HG02981 (cell line): ENCODE measurements around the gene PPM1J.
"Not testable (repeated sequence)": the region's sequence is repeated elsewhere in the genome, so short reads cannot be mapped to it uniquely, and the experiment has no call there.

Experiments
- ATAC-seq: cut with Tn5 transposase; IDR thresholded peaks from one replicate; pipeline ENCODE4 v1.9.1; 2021; ENCODE audit warnings: mild to moderate bottlenecking, moderate library complexity; ENCODE audit not compliant: unreplicated experiment

The PPM1J gene

GRCh38 chr1:112721966-112722524 is 6.9 kb upstream of the PPM1J start:
- ATAC-seq: no peak

GRCh38 chr1:112721294-112721693 is 6.2 kb upstream of the PPM1J start:
- ATAC-seq: not testable (repeated sequence)

GRCh38 chr1:112720800-112721199 is 5.7 kb upstream of the PPM1J start:
- ATAC-seq: no peak

- ATAC-seq: no peak
Measured at GRCh38 chr1:112719706-112720105, 4.6 kb upstream of the PPM1J start.

GRCh38 chr1:112718691-112719418 is 3.7 kb upstream of the PPM1J start:
- no peak for ATAC-seq

- no peak for ATAC-seq
Measured at GRCh38 chr1:112717263-112717873, 2.2 kb upstream of the PPM1J start.

- peak; percentile 27 for ATAC-seq
Measured at GRCh38 chr1:112716133-112716720, 1.1 kb upstream of the PPM1J start.

GRCh38 chr1:112714313-112715263 is 544 bp downstream of the PPM1J start:
- peak; percentile 19 for ATAC-seq

- peak; percentile 29 for ATAC-seq
Measured at GRCh38 chr1:112713466-112714312, 1.4 kb downstream of the PPM1J start.

GRCh38 chr1:112712701-112713128 is 2.4 kb downstream of the PPM1J start:
- no peak for ATAC-seq

GRCh38 chr1:112712191-112712590 is 2.9 kb downstream of the PPM1J start:
- ATAC-seq: no peak

GRCh38 chr1:112711670-112712069 is 3.5 kb downstream of the PPM1J start:
- no peak for ATAC-seq

- ATAC-seq: no peak
Measured at GRCh38 chr1:112711041-112711440, 4.1 kb downstream of the PPM1J start.

GRCh38 chr1:112710586-112710985 is 4.5 kb downstream of the PPM1J start:
- no peak for ATAC-seq

GRCh38 chr1:112710159-112710558 is 5.0 kb downstream of the PPM1J start:
- ATAC-seq: no peak

GRCh38 chr1:112708489-112708888 is 6.6 kb downstream of the PPM1J start:
- ATAC-seq: no peak

- no peak for ATAC-seq
Measured at GRCh38 chr1:112708002-112708448, 7.1 kb downstream of the PPM1J start.

GRCh38 chr1:112707221-112708001 is 7.7 kb downstream of the PPM1J start:
- ATAC-seq: peak; percentile 51
